Keratinocyte (primary cell): ENCODE results near the gene B3GNT3. TPM values are rescaled to one million over a fixed set of nuclear protein-coding genes. Genes with fewer than 3 reads are reported as not detected.

Experiments
- DNase-seq: peaks from one replicate; pipeline ENCODE4 v3.0.0-alpha.2; 2011; ENCODE audit warnings: low read depth, missing footprints, low spot score
- FAIRE-seq: peaks from 2 replicates; lab custom pipeline; 2011; peaks lifted over from hg19 to GRCh38; lab: Jason Lieb, UNC
- H2AFZ ChIP-seq: 2 replicates; pipeline ENCODE4 v1.6.0; 2012; ENCODE audit warnings: low read length, control low read depth, inconsistent platforms; ENCODE audit not compliant: control insufficient read depth
- H3K27ac ChIP-seq: 2 replicates; pipeline ENCODE4 v1.5.1; 2011; ENCODE audit warnings: low read length; ENCODE audit not compliant: control insufficient read depth, insufficient read depth
- H3K27me3 ChIP-seq: 3 replicates; pipeline ENCODE4 v1.6.0; 2011; ENCODE audit warnings: low read length; ENCODE audit not compliant: control insufficient read depth, insufficient read depth; ENCODE audit errors: extremely low read depth
- H3K36me3 ChIP-seq, 2 experiments: 2 replicates in 1 of 2; 3 replicates in 1 of 2; pipeline ENCODE4 v1.5.1; 2011; ENCODE audit warnings: low read length in 2 of 2, mild to moderate bottlenecking in 1 of 2; ENCODE audit not compliant: control insufficient read depth in 2 of 2, insufficient read depth in 2 of 2; ENCODE audit errors: extremely low read depth in 1 of 2
- H3K4me1 ChIP-seq: 3 replicates; pipeline ENCODE4 v1.5.1; 2011; ENCODE audit warnings: low read length; ENCODE audit not compliant: control insufficient read depth, insufficient read depth; ENCODE audit errors: extremely low read depth
- H3K4me2 ChIP-seq: 3 replicates; pipeline ENCODE4 v1.6.0; 2011; ENCODE audit warnings: low read depth, low read length; ENCODE audit not compliant: control insufficient read depth, insufficient read depth; ENCODE audit errors: extremely low read depth
- H3K4me3 ChIP-seq, 3 experiments: fragments of 200-600 bp in 1 of 3; sonication (generic) in 1 of 3; 2 replicates in 2 of 3; 3 replicates in 1 of 3; pipeline ENCODE4 v1.5.1; 2011 to 2016; ENCODE audit warnings: low read length in 3 of 3, mild to moderate bottlenecking in 3 of 3, control low read depth in 2 of 3, inconsistent platforms in 1 of 3, low read depth in 1 of 3, mixed read lengths in 1 of 3, mixed run types in 1 of 3, moderate library complexity in 1 of 3; ENCODE audit not compliant: control insufficient read depth in 2 of 3, insufficient read depth in 2 of 3; ENCODE audit errors: extremely low read depth in 1 of 3
- H3K79me2 ChIP-seq: 2 replicates; pipeline ENCODE4 v1.6.0; 2012; ENCODE audit warnings: low read length; ENCODE audit not compliant: control insufficient read depth, insufficient read depth
- H3K9ac ChIP-seq: 3 replicates; pipeline ENCODE4 v1.6.0; 2011; ENCODE audit warnings: low read length; ENCODE audit not compliant: control insufficient read depth, insufficient read depth; ENCODE audit errors: extremely low read depth
- H3K9me1 ChIP-seq: 3 replicates; pipeline ENCODE4 v1.6.0; 2011; ENCODE audit warnings: low read length; ENCODE audit not compliant: control insufficient read depth, insufficient read depth; ENCODE audit errors: extremely low read depth
- H3K9me3 ChIP-seq: 2 replicates; pipeline ENCODE4 v1.5.1; 2012; ENCODE audit warnings: low read depth, low read length; ENCODE audit not compliant: control insufficient read depth
- H4K20me1 ChIP-seq: 3 replicates; pipeline ENCODE4 v1.6.0; 2011; ENCODE audit warnings: low read length; ENCODE audit not compliant: control insufficient read depth, insufficient read depth; ENCODE audit errors: extremely low read depth
- CTCF ChIP-seq, 3 experiments: IDR thresholded peaks in 1 of 3; conservative IDR thresholded peaks in 1 of 3; optimal IDR thresholded peaks in 1 of 3; 2 replicates in 2 of 3; 3 replicates in 1 of 3; pipeline versions ENCODE3 to v1.5.1; 2011; ENCODE audit warnings: low read length in 3 of 3, mild to moderate bottlenecking in 3 of 3, moderate library complexity in 2 of 3, control low read depth in 1 of 3, inconsistent platforms in 1 of 3; ENCODE audit not compliant: insufficient read depth in 2 of 3; ENCODE audit errors: extremely low read depth in 1 of 3
- EZH2 ChIP-seq: IDR thresholded peaks from one replicate; pipeline ENCODE4 v1.6.1; 2012; ENCODE audit warnings: inconsistent platforms, mild to moderate bottlenecking, low read length, moderate library complexity
- dilution Hi-C: fragments of 300-500 bp; cut with MboI; formaldehyde crosslinking; loops from one replicate; pipeline ENCODE4 v1.7.0; 2020; ENCODE audit warnings: low sequenced_read_pairs; ENCODE audit not compliant: extremely low pct_ligation_motif_present
- polyA plus RNA-seq, 5 experiments: library from polyadenylated mRNA; depleted of rRNA in 3 of 5; stranded (reverse) in 3 of 5; stranded (forward) in 1 of 5; unstranded in 1 of 5; fragments of >200 nt; gene quantifications; 1 replicate in 1 of 5; 2 replicates in 3 of 5; 3 replicates in 1 of 5; pipeline versions ENCODE4 v1.2.1 to v1.2.3, GENCODE V29; 2011 to 2012; ENCODE audit warnings: missing spikeins in 2 of 5, low read depth in 1 of 5, low replicate concordance in 1 of 5

Gene B3GNT3
- polyA plus RNA-seq, 1 donor (not counting 4 experiments of a cell fraction or from before 2014, with no cell fraction given), result 4.4 TPM

- peaks cover 0 to 6% of the 10 kb centered on the region in 2 experiments for H3K36me3 ChIP-seq
- H3K9me1 ChIP-seq, result no peaks in the 10 kb centered on the region
- peaks cover 6% of the 10 kb centered on the region for H3K4me1 ChIP-seq
- H3K27me3 ChIP-seq, result no peaks in the 10 kb centered on the region
- H3K27ac ChIP-seq, result no peak overlapping the region
- FAIRE-seq (peak; percentile 26), DNase-seq (no peak)
- H2AFZ ChIP-seq, result no peak overlapping the region
- TF ChIP-seq CTCF (optimal IDR thresholded peaks at IDR 0.05 in 1 of 3, IDR thresholded peaks at IDR 0.05 in 1 of 3, conservative IDR thresholded peaks at IDR 0.05 in 1 of 3; ENCODE audit: extremely low read depth in 1 of 3, insufficient read depth in 2 of 3, low read length in 3 of 3) (peak; percentile 96 to 99 (median 99)), EZH2 (no peak)
- no peak overlapping the region for H3K4me3 ChIP-seq
- H3K79me2 ChIP-seq, result peaks cover 7% of the 10 kb centered on the region
- dilution Hi-C loops, result no loop called here
- no peaks in the 10 kb centered on the region for H3K9me3 ChIP-seq
- no peak overlapping the region for H3K4me2 ChIP-seq
- no peak overlapping the region for H3K9ac ChIP-seq
- H4K20me1 ChIP-seq, result no peaks in the 10 kb centered on the region
These were observed 60.6 kb downstream of the B3GNT3 start for GRCh38 chr19:17855280-17856152.

- peak within 1 kb of the TSS; percentile 89 to 100 (median 99) for H3K4me3 ChIP-seq
- H3K9me1 ChIP-seq, result no peaks in the 10 kb centered on the region
- H3K4me2 ChIP-seq, result peak within 1 kb of the TSS; percentile 88
- no peaks in the 10 kb centered on the region for H3K9me3 ChIP-seq
- DNase-seq, result peak; percentile 100
- peaks cover 34 to 43% of the 10 kb centered on the region in 2 experiments for H3K36me3 ChIP-seq
- H3K27ac ChIP-seq, result peak within 1 kb of the TSS; percentile 93
- H4K20me1 ChIP-seq, result peaks cover 27% of the 10 kb centered on the region
- H3K9ac ChIP-seq, result peak within 1 kb of the TSS; percentile 100
- peak; percentile 87 for FAIRE-seq
- TF ChIP-seq CTCF (optimal IDR thresholded peaks at IDR 0.05 in 1 of 3, IDR thresholded peaks at IDR 0.05 in 1 of 3, conservative IDR thresholded peaks at IDR 0.05 in 1 of 3; ENCODE audit: extremely low read depth in 1 of 3, insufficient read depth in 2 of 3, low read length in 3 of 3) (peak; percentile 92 to 96 (median 94)), EZH2 (no peak)
- H2AFZ ChIP-seq, result peak within 1 kb of the TSS; percentile 86
- peaks cover 14% of the 10 kb centered on the region for H3K4me1 ChIP-seq
- H3K79me2 ChIP-seq, result peaks cover 33% of the 10 kb centered on the region
- dilution Hi-C loops, result no loop called here
- H3K27me3 ChIP-seq, result no peaks in the 10 kb centered on the region
These were observed 64.8 kb downstream of the B3GNT3 start, which contains the start of gene RPL18A for GRCh38 chr19:17859533-17860330. RPL18A (plus strand) TSS chr19:17859910; CDS start chr19:17859957, 47 bp downstream.
